H1 (cell line): Measurements from ENCODE around the gene DYNC1H1. TPM values are rescaled to one million over a fixed set of nuclear protein-coding genes. Genes with fewer than 3 reads are reported as not detected.

Experiments
- CTCF ChIA-PET: fragments of 300-600 bp; sonication (Branson Sonifier 250); formaldehyde crosslinking; loops from one replicate; lab custom pipeline; 2021; ENCODE audit not compliant: partially characterized antibody; lab: Charles Lee
- POLR2A ChIA-PET: fragments of 300-600 bp; sonication (Branson Sonifier 250); formaldehyde crosslinking; loops from one replicate; lab custom pipeline; 2021; ENCODE audit warnings: inconsistent platforms; ENCODE audit not compliant: partially characterized antibody; lab: Charles Lee
- DNase-seq, 2 experiments: peaks; one replicate each; pipeline versions ENCODE4 v3.0.0 to v3.0.0-alpha.2; 2010 to 2022; ENCODE audit warnings: low spot score in 2 of 2, low read depth in 1 of 2, mixed read lengths in 1 of 2
- FAIRE-seq: peaks from 2 replicates; lab custom pipeline; 2011; peaks lifted over from hg19 to GRCh38; lab: Jason Lieb, UNC
- H2AFZ ChIP-seq: 2 replicates; pipeline ENCODE4 v1.8.1; 2012; ENCODE audit warnings: low read length, inconsistent platforms
- H2AK5ac ChIP-seq: 2 replicates; pipeline ENCODE4 v1.6.1; 2013; ENCODE audit warnings: low read depth, low read length
- H2BK120ac ChIP-seq: replicated peaks from 2 replicates; pipeline ENCODE3; 2013; ENCODE audit warnings: low read depth, low read length, inconsistent platforms
- H2BK12ac ChIP-seq: 2 replicates; pipeline ENCODE4 v1.6.1; 2013; ENCODE audit warnings: low read depth, low read length
- H2BK15ac ChIP-seq: 2 replicates; pipeline ENCODE4 v1.6.1; 2013; ENCODE audit warnings: low read length
- H2BK20ac ChIP-seq: 2 replicates; pipeline ENCODE4 v1.6.1; 2013; ENCODE audit warnings: low read length
- H2BK5ac ChIP-seq: 2 replicates; pipeline ENCODE4 v1.6.1; 2013; ENCODE audit warnings: low read depth, low read length
- H3K14ac ChIP-seq: 2 replicates; pipeline ENCODE4 v1.6.1; 2013; ENCODE audit warnings: inconsistent platforms; ENCODE audit not compliant: insufficient read length
- H3K18ac ChIP-seq: 2 replicates; pipeline ENCODE4 v1.6.1; 2013; ENCODE audit warnings: low read length; ENCODE audit errors: extremely low read depth
- H3K23ac ChIP-seq: 2 replicates; pipeline ENCODE4 v1.6.1; 2013; ENCODE audit warnings: inconsistent platforms; ENCODE audit not compliant: insufficient read length
- H3K23me2 ChIP-seq: 2 replicates; pipeline ENCODE4 v1.6.1; 2013; ENCODE audit warnings: low read depth, low read length
- H3K27ac ChIP-seq: 2 replicates; pipeline ENCODE4 v1.6.1; 2011; ENCODE audit warnings: low read depth, low read length, inconsistent platforms
- H3K27me3 ChIP-seq, 4 experiments: replicated peaks in 1 of 4; 1 replicate in 1 of 4; 2 replicates in 3 of 4; pipeline versions ENCODE4 v1.6.1 to v1.8.1; 2011 to 2013; ENCODE audit warnings: low read length in 3 of 4, mild to moderate bottlenecking in 3 of 4, inconsistent platforms in 2 of 4, mixed read lengths in 2 of 4, moderate library complexity in 1 of 4; ENCODE audit not compliant: control insufficient read depth in 3 of 4, insufficient read depth in 3 of 4; ENCODE audit errors: extremely low read depth in 1 of 4
- H3K36me3 ChIP-seq, 4 experiments: 2 replicates each; pipeline versions ENCODE4 v1.6.1 to v1.8.1; 2011 to 2013; ENCODE audit warnings: mild to moderate bottlenecking in 4 of 4, low read length in 3 of 4, moderate library complexity in 2 of 4, control low read depth in 1 of 4, inconsistent platforms in 1 of 4; ENCODE audit not compliant: insufficient read depth in 4 of 4, control insufficient read depth in 2 of 4
- H3K4ac ChIP-seq: replicated peaks from 2 replicates; pipeline ENCODE3; 2013; ENCODE audit warnings: low read length, low read depth, mixed read lengths, inconsistent platforms; ENCODE audit not compliant: insufficient read length
- H3K4me1 ChIP-seq, 4 experiments: replicated peaks in 1 of 4; 1 replicate in 1 of 4; 2 replicates in 3 of 4; pipeline versions ENCODE4 v1.6.1 to v1.8.1; 2011 to 2013; ENCODE audit warnings: low read length in 3 of 4, inconsistent platforms in 2 of 4, mixed read lengths in 1 of 4; ENCODE audit not compliant: insufficient read depth in 4 of 4, control insufficient read depth in 3 of 4
- H3K4me2 ChIP-seq, 2 experiments: 2 replicates each; pipeline versions ENCODE4 v1.6.1 to v1.8.1; 2011 to 2013; ENCODE audit warnings: low read depth in 2 of 2, low read length in 2 of 2, control low read depth in 1 of 2, inconsistent platforms in 1 of 2, mild to moderate bottlenecking in 1 of 2; ENCODE audit not compliant: insufficient read depth in 1 of 2
- H3K4me3 ChIP-seq, 4 experiments: fragments of 200-600, 300-600 bp in 1 of 4; sonication (generic), shearing (Covaris generic), sonication (Bioruptor Twin) in 1 of 4; 2 replicates each; pipeline versions ENCODE4 v1.5.1 to v1.8.1; 2011 to 2016; ENCODE audit warnings: low read length in 4 of 4, low read depth in 3 of 4, control low read depth in 2 of 4, inconsistent platforms in 2 of 4, mild to moderate bottlenecking in 2 of 4, mixed read lengths in 1 of 4, moderate library complexity in 1 of 4; ENCODE audit not compliant: insufficient read depth in 2 of 4; ENCODE audit errors: extremely low read depth in 1 of 4
- H3K56ac ChIP-seq: replicated peaks from 2 replicates; pipeline ENCODE3; 2013; ENCODE audit warnings: low read depth, mild to moderate bottlenecking, mixed read lengths, low read length, inconsistent platforms; ENCODE audit not compliant: insufficient read length
- H3K79me1 ChIP-seq: 2 replicates; pipeline ENCODE4 v1.6.1; 2013; ENCODE audit warnings: low read depth, low read length, control low read depth
- H3K79me2 ChIP-seq, 2 experiments: 2 replicates each; pipeline versions ENCODE4 v1.6.1 to v1.8.1; 2012 to 2013; ENCODE audit warnings: low read length in 2 of 2, mild to moderate bottlenecking in 2 of 2, inconsistent platforms in 1 of 2; ENCODE audit not compliant: insufficient read depth in 2 of 2, control insufficient read depth in 1 of 2
- H3K9ac ChIP-seq, 4 experiments: replicated peaks in 1 of 4; 1 replicate in 1 of 4; 2 replicates in 3 of 4; pipeline versions ENCODE4 v1.6.1 to v1.8.1; 2011 to 2013; ENCODE audit warnings: low read depth in 3 of 4, low read length in 3 of 4, control low read depth in 2 of 4, mild to moderate bottlenecking in 2 of 4, moderate library complexity in 2 of 4, inconsistent platforms in 1 of 4; ENCODE audit errors: extremely low read depth in 1 of 4
- H3K9me3 ChIP-seq, 2 experiments: 2 replicates each; pipeline versions ENCODE4 v1.6.1 to v1.8.1; 2012 to 2013; ENCODE audit warnings: mild to moderate bottlenecking in 2 of 2, moderate library complexity in 2 of 2, control low read depth in 1 of 2, inconsistent platforms in 1 of 2, low read depth in 1 of 2, low read length in 1 of 2, mixed read lengths in 1 of 2; ENCODE audit not compliant: insufficient read depth in 2 of 2
- H4K20me1 ChIP-seq, 2 experiments: replicated peaks in 1 of 2; 2 replicates each; pipeline versions ENCODE3 to v1.8.1; 2011 to 2013; ENCODE audit warnings: inconsistent platforms in 2 of 2, low read length in 2 of 2, mild to moderate bottlenecking in 1 of 2; ENCODE audit not compliant: insufficient read depth in 2 of 2, control insufficient read depth in 1 of 2
- H4K5ac ChIP-seq: 2 replicates; pipeline ENCODE4 v1.6.1; 2013; ENCODE audit warnings: low read length, low read depth, mixed read lengths, inconsistent platforms; ENCODE audit not compliant: insufficient read length
- H4K8ac ChIP-seq: 2 replicates; pipeline ENCODE4 v1.8.0; 2013; ENCODE audit warnings: mild to moderate bottlenecking, moderate library complexity, low read length, inconsistent platforms; ENCODE audit not compliant: insufficient read depth; ENCODE audit errors: extremely low read depth
- H4K91ac ChIP-seq: replicated peaks from 2 replicates; pipeline ENCODE3; 2013; ENCODE audit warnings: low read length, mixed read lengths, inconsistent platforms; ENCODE audit not compliant: insufficient read length
- CREB1 ChIP-seq: IDR thresholded peaks from 2 replicates; pipeline ENCODE4 v1.6.1; 2012; ENCODE audit warnings: inconsistent platforms
- CTBP2 ChIP-seq: IDR thresholded peaks from 2 replicates; pipeline ENCODE4 v1.7.0; 2011; ENCODE audit warnings: borderline replicate concordance, mild to moderate bottlenecking, moderate library complexity, mixed read lengths, low read length; ENCODE audit not compliant: insufficient read depth, insufficient read length
- HDAC6 ChIP-seq: IDR thresholded peaks from one replicate; pipeline ENCODE4 v1.7.1; 2012; ENCODE audit warnings: low read depth, mild to moderate bottlenecking, inconsistent platforms, low read length, moderate library complexity
- RBBP5 ChIP-seq: IDR thresholded peaks from 2 replicates; pipeline ENCODE4 v1.7.1; 2012; ENCODE audit warnings: low read depth, mild to moderate bottlenecking, inconsistent platforms, low read length, moderate library complexity, borderline replicate concordance
- WGBS, 2 experiments: shearing (Covaris generic) in 1 of 2; methylation state at CpG; one replicate each; pipeline versions ENCODE4 v1.1.6 to v1.1.7; 2013 to 2015; ENCODE audit warnings: low lambda C conversion rate in 2 of 2, mixed read lengths in 2 of 2, inconsistent platforms in 1 of 2, low coverage in 1 of 2, missing lambda C conversion rate in 1 of 2; ENCODE audit not compliant: insufficient replicate concordance in 2 of 2, insufficient coverage in 1 of 2, insufficient read length in 1 of 2; ENCODE audit errors: extremely low coverage in 1 of 2, missing lambda C conversion rate in 1 of 2; 5-methylcytosine and 5-hydroxymethylcytosine counted together
- polyA plus RNA-seq, 7 experiments: library from polyadenylated mRNA; depleted of rRNA in 3 of 7; stranded (reverse) in 5 of 7; unstranded in 2 of 7; fragments of >200 nt in 5 of 7; fragments of 200-250 nt in 2 of 7; gene quantifications; 1 replicate in 5 of 7; 2 replicates in 1 of 7; 4 replicates in 1 of 7; pipeline versions ENCODE4 v1.2.1 to v1.2.3, GENCODE V29; 2011 to 2013; ENCODE audit warnings: missing spikeins in 2 of 7, mixed read lengths in 2 of 7
- total RNA-seq: library from RNA; stranded (reverse); fragmentation: NEBNext Ultra II Directional; extraction: Animal tissue kit (Norgen Biotek cat#: 25700); gene quantifications from 2 replicates; pipeline ENCODE4 v1.2.1, GENCODE V29; 2021
- TF ChIP-seq, protein P1 (sequence below): IDR thresholded peaks from 2 replicates; pipeline ENCODE4 v1.6.1; 2012; ENCODE audit warnings: inconsistent platforms

DYNC1H1 gene
- total and polyA plus RNA-seq, 2 of the 8 experiments (the other 6 are each of a cell fraction or from before 2014, with no cell fraction given): 238 to 387 TPM

DNA sequence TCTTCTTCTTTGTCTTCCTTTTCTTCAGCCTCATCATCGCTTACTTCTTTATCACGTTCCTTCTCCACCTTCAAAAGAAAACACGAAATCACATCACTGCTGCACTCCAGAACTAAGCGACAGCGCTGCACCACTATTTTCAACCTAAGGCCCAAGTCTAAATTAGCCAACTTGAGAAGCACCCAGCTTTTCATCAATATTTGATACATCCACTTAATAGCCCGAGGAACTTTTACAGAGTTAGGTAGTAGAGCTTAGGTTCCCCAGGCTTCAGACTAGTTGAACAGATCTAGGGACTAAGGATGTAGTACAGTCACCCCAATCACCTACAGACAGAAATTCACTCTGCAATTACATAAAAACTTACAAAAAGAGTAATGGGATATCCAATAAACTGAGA is 120.6 kb downstream of the DYNC1H1 start:
- no peak overlapping the region for H3K27ac ChIP-seq
- CTCF ChIA-PET: interaction anchor here (0.7 to 3.2 kb wide), 6 partner anchors 11 to 128 kb away, joined by 3 to 17 read pairs (median 3); no protein-coding TSS in a partner anchor
- TF ChIP-seq CREB1 (no peak), RBBP5 (no peak), CTBP2 (no peak), HDAC6 (no peak)
- TF ChIP-seq, protein P1, sequence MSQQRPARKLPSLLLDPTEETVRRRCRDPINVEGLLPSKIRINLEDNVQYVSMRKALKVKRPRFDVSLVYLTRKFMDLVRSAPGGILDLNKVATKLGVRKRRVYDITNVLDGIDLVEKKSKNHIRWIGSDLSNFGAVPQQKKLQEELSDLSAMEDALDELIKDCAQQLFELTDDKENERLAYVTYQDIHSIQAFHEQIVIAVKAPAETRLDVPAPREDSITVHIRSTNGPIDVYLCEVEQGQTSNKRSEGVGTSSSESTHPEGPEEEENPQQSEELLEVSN: no peak

More for the DNA sequence above, 120.6 kb downstream of the DYNC1H1 start:
- Histone ChIP-seq H4K91ac (no peak overlapping the region), H4K5ac (no peak overlapping the region), H2AK5ac (no peak overlapping the region), H2BK5ac (no peak overlapping the region), H2AFZ (no peak overlapping the region), H3K18ac (no peak overlapping the region), H3K56ac (no peak overlapping the region), H3K36me3 (peaks cover 28 to 62% (median 55%) of the 10 kb centered on the region in 4 experiments), H2BK120ac (no peak overlapping the region), H3K4me2 (peak overlapping the region; percentile 71 to 75), H3K23ac (no peak overlapping the region), H2BK20ac (no peak overlapping the region), H4K8ac (no peak overlapping the region), H3K4me3 (peak overlapping the region in 2 of 4 experiments; percentile 93 to 98; a peak in 4 of 8 replicates), H3K4me1 (peaks cover 4 to 18% (median 12%) of the 10 kb centered on the region in 4 experiments), H3K79me1 (no peaks in the 10 kb centered on the region; the same call in 1 of the 2 replicates), H3K4ac (no peak overlapping the region), H4K20me1 (peaks cover 6 to 10% of the 10 kb centered on the region in 2 experiments), H3K9ac (no peak overlapping the region), H3K79me2 (peaks cover 5 to 37% of the 10 kb centered on the region in 2 experiments), H3K27me3 (no peaks in the 10 kb centered on the region), H2BK15ac (no peak overlapping the region), H3K9me3 (no peaks in the 10 kb centered on the region), H2BK12ac (no peak overlapping the region), H3K23me2 (no peaks in the 10 kb centered on the region; the same call in 1 of the 2 replicates), H3K14ac (no peak overlapping the region)
- WGBS, 2 experiments: 94 to 100% methylated on average over 3 to 6 of the region's 6 CpGs
- POLR2A ChIA-PET: interaction anchor here (1.3 to 2.0 kb wide), 4 partner anchors 10 to 29 kb away, joined by 4 to 6 read pairs (median 5); no protein-coding TSS in a partner anchor
- no peak for DNase-seq
- FAIRE-seq: no peak
